ENCODE measurements around the gene RAD51AP2.
"Not testable (repeated sequence)": the region's sequence is repeated elsewhere in the genome, so short reads cannot be mapped to it uniquely, and the experiment has no call there.

RAD51AP2 gene

DNA sequence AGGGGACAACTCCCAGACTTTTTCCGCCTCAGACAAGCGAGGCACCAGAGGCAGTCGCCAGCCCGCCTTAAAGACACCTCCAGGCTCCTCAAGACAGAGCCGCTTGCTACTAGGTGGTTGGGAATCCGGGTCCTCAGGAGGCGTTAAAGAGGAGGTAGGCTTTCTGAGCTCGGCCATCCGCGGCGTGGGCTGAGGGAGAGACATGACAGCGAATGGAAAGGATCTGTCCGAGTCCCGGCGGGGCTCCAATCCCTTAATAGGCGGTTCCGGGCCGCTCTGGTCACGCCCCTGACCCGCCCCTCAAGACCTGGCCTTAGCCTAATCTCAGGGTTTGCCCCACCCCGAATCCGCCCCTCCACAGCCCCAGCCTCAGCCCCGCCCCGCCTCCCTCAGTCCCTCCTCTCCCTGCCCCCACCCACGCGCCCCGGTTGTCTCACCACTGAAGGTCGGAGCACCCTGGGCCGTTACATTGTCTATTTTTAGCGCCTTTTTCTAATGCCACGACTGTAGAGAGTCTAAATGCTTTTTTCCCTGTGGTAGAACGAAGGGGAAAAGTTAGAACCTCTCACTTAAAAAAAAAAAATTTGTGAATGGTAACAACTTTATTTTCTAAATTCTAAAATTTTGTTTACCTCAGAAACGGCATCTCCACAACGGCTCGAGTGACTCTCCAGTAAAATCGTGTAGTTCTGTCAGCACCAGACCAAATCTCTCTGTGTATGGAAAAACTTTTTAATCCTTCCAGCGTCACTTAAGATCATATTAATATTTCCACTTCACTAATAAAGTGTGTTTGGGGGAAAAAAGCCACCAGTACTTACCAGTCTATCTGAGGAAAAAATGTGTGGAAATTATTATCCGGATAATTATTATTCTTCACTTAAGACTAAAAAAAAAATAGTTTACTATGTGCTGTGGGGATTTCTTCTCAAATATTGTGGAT lies at the start of gene RAD51AP2:
TSS of gene RAD51AP2 (minus strand) at position 229 of the 943 bp plus-strand sequence. CDS start at position 204, 25 bp downstream.
- TF ChIP-seq, protein P1, sequence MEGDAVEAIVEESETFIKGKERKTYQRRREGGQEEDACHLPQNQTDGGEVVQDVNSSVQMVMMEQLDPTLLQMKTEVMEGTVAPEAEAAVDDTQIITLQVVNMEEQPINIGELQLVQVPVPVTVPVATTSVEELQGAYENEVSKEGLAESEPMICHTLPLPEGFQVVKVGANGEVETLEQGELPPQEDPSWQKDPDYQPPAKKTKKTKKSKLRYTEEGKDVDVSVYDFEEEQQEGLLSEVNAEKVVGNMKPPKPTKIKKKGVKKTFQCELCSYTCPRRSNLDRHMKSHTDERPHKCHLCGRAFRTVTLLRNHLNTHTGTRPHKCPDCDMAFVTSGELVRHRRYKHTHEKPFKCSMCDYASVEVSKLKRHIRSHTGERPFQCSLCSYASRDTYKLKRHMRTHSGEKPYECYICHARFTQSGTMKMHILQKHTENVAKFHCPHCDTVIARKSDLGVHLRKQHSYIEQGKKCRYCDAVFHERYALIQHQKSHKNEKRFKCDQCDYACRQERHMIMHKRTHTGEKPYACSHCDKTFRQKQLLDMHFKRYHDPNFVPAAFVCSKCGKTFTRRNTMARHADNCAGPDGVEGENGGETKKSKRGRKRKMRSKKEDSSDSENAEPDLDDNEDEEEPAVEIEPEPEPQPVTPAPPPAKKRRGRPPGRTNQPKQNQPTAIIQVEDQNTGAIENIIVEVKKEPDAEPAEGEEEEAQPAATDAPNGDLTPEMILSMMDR (conservative IDR thresholded peaks at IDR 0.05; ENCODE audit: control insufficient read depth, insufficient read depth, low read depth, low read length) = no peak
- peak within 1 kb of the TSS; percentile 53 for H3K4me3 ChIP-seq (ENCODE audit: control insufficient read depth, low read depth, low read length)

DNA sequence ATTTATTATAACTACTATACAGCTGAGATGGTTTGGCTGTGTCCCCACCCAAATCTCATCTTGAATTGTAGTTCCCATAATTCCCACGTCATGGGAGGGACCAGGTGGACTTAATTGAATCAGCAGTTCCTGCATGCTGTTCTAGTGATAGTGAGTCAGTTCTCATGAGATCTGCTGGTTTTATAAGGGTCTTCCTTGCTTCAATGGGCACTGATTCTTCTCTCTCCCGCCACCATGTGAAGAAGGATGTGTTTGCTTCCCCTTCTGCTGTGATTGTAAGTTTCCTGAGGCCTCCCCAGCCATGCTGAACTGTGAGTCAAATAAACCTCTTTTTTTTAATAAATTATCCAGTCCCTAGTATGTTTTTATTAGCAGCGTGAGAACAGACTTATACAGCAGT lies 47.5 kb upstream of the RAD51AP2 start:
- not testable (repeated sequence) for DNase-seq (ENCODE audit: low read depth); H3K4me3 ChIP-seq (ENCODE audit: control insufficient read depth, low read depth, low read length)

More for the DNA sequence above, at the start of gene RAD51AP2:
- peak; percentile 74 for DNase-seq (ENCODE audit: low read depth)

DNA sequence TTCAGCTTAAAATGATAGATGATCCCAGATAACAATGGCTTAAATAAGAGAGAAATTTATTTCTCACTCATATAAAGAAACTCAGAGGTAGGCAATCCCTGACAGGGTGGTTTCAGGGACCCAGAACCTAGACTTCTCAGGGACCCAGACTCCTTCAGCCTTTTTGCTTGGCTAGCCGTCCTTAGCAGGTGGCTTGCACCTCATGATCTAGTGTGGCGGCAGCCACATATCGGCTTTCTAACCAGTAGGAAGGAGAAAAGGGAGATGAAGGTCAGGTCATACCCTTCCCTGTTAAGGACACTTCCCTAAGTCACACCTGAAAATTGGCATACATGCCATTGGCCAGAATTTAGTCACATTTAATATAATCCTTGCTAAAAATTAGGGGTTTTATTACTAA lies 40.6 kb upstream of the RAD51AP2 start:
- DNase-seq (ENCODE audit: low read depth) = no peak
- H3K4me3 ChIP-seq (ENCODE audit: control insufficient read depth, low read depth, low read length) = no peak overlapping the region
- TF ChIP-seq, protein P1 (conservative IDR thresholded peaks at IDR 0.05; ENCODE audit: control insufficient read depth, insufficient read depth, low read depth, low read length) = no peak

DNA sequence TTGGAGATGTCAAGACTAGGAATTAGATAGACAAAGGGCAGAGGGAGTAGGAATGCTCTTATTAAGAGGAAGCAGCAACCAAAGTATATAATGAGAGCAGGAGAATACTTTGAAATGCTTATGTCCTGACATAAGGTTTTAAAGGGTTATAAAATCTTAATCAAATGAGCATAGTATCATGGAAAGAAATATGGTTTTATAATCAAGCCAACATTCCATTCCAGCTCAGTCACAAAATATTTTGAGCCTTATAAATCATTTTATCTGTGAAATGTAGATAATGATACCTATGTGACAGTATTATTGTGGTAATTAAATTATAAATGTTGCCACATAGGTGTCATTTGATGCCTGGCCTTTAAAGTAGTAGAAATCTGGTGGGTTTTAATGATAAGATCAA lies 39.8 kb upstream of the RAD51AP2 start:
- TF ChIP-seq, protein P1 (conservative IDR thresholded peaks at IDR 0.05; ENCODE audit: control insufficient read depth, insufficient read depth, low read depth, low read length) = no peak
- no peak for DNase-seq (ENCODE audit: low read depth)

DNA sequence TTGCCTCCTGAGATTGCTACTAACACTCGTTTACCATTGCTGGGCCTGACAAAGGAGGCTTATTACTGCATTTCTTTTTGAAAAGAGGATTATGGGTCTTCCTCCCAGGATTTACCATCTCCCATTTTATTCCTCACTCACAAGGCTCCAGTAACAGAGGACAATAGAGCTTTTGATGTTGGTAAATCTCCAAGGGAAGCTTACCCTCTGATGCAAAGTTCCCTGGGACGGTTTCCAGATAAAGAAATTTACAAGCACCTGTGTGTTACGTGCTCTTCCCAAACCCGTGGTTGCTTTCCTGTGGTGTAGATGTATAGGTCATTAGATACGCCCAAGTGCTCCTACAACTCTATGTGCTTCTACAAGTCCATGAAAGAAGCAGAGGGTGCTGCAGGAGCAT lies 39.4 kb upstream of the RAD51AP2 start:
- TF ChIP-seq, protein P1 (conservative IDR thresholded peaks at IDR 0.05; ENCODE audit: control insufficient read depth, insufficient read depth, low read depth, low read length) = no peak
- H3K4me3 ChIP-seq (ENCODE audit: control insufficient read depth, low read depth, low read length) = no peak overlapping the region
- no peak for DNase-seq (ENCODE audit: low read depth)

More for the DNA sequence above, 39.8 kb upstream of the RAD51AP2 start:
- no peak overlapping the region for H3K4me3 ChIP-seq (ENCODE audit: control insufficient read depth, low read depth, low read length)

DNA sequence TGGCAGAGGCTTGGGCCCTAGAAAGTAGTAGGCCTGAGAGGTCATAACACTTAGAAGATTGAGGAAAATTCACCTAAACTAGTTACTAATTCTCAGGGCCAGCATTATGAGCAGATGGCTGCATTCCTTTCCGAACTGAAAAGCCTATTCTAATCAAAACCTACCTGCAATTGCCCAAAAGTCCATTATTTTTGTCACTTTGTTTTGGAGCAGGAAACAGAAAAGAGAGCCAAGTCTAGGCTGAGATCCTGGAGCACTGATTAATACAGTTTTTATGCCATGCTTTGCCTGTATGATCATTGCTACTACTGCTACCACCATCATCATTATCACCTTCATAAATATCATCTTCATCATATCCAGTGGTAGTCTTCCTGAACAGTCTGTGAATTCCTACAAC lies 36.9 kb upstream of the RAD51AP2 start:
- H3K4me3 ChIP-seq (ENCODE audit: control insufficient read depth, low read depth, low read length) = no peak overlapping the region
- DNase-seq (ENCODE audit: low read depth) = no peak
- TF ChIP-seq, protein P1 (conservative IDR thresholded peaks at IDR 0.05; ENCODE audit: control insufficient read depth, insufficient read depth, low read depth, low read length) = no peak

DNA sequence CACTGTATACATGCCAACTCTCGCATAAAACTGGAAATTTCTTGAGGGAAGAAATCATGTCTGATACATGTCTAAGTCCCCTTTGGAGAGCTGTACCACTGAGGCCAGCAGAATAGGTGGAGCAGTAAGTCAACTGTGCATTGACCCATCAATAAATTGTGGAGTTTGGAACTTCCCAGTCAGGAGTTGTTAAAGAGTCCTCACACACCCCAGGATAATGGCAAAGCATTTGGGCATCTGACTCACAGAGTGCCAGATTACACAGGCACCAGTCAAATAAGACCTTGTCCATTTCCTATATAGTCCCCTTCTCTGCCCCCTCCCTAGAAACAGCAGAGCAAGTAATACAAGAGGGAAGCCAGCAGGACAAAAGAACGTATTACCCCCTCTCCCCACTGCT lies 32.7 kb upstream of the RAD51AP2 start:
- no peak overlapping the region for H3K4me3 ChIP-seq (ENCODE audit: control insufficient read depth, low read depth, low read length)
- TF ChIP-seq, protein P1 (conservative IDR thresholded peaks at IDR 0.05; ENCODE audit: control insufficient read depth, insufficient read depth, low read depth, low read length) = no peak
- no peak for DNase-seq (ENCODE audit: low read depth)

Measured in fibroblast of mammary gland (primary cell).